ENCODE results near the gene TCF7L1.
"Not testable (repeated sequence)": the region's sequence is repeated elsewhere in the genome, so short reads cannot be mapped to it uniquely, and the experiment has no call there.

Gene TCF7L1

GRCh38 chr2:85314884-85315242 is 181.7 kb downstream of the TCF7L1 start:
- DNase-seq (ENCODE audit: low read depth in 1 of 2, low spot score in 1 of 2), result no peak

GRCh38 chr2:85315921-85316320 is 182.7 kb downstream of the TCF7L1 start:
- not testable (repeated sequence) for DNase-seq (ENCODE audit: low read depth in 1 of 2, low spot score in 1 of 2)

- DNase-seq (ENCODE audit: low read depth in 1 of 2, low spot score in 1 of 2), result no peak
These were observed 185.3 kb downstream of the TCF7L1 start for GRCh38 chr2:85318222-85319074.

- no peak for DNase-seq (ENCODE audit: low read depth in 1 of 2, low spot score in 1 of 2)
These were observed 186.6 kb downstream of the TCF7L1 start for GRCh38 chr2:85319796-85320195.

GRCh38 chr2:85323351-85323987 is 190.3 kb downstream of the TCF7L1 start:
- no peak for DNase-seq (ENCODE audit: low read depth in 1 of 2, low spot score in 1 of 2)

- DNase-seq (ENCODE audit: low read depth in 1 of 2, low spot score in 1 of 2), result not testable (repeated sequence)
These were observed 190.8 kb downstream of the TCF7L1 start for GRCh38 chr2:85323988-85324367.

GRCh38 chr2:85324639-85325465 is 191.7 kb downstream of the TCF7L1 start:
- DNase-seq (ENCODE audit: low read depth in 1 of 2, low spot score in 1 of 2), result no peak

- no peak for DNase-seq (ENCODE audit: low read depth in 1 of 2, low spot score in 1 of 2)
These were observed 192.2 kb downstream of the TCF7L1 start for GRCh38 chr2:85325466-85325811.

- DNase-seq (ENCODE audit: low read depth in 1 of 2, low spot score in 1 of 2), result peak in 1 of 2 donors; percentile 19
These were observed 193.4 kb downstream of the TCF7L1 start for GRCh38 chr2:85326406-85327159.

- peak; percentile 16 to 41 for DNase-seq (ENCODE audit: low read depth in 1 of 2, low spot score in 1 of 2)
These were observed 194.1 kb downstream of the TCF7L1 start for GRCh38 chr2:85327160-85327821.

GRCh38 chr2:85327822-85328617 is 194.8 kb downstream of the TCF7L1 start, which contains the start of gene TGOLN2:
TSS of gene TGOLN2 (minus strand) at chr2:85327989. CDS start at chr2:85327962, 27 bp downstream.
- peak; percentile 86 to 87 for DNase-seq (ENCODE audit: low read depth in 1 of 2, low spot score in 1 of 2)

- no peak for DNase-seq (ENCODE audit: low read depth in 1 of 2, low spot score in 1 of 2)
These were observed 196.0 kb downstream of the TCF7L1 start for GRCh38 chr2:85329181-85329651.

- not testable (repeated sequence) for DNase-seq (ENCODE audit: low read depth in 1 of 2, low spot score in 1 of 2)
These were observed 196.5 kb downstream of the TCF7L1 start for GRCh38 chr2:85329701-85330100.

GRCh38 chr2:85330839-85331636 is 197.8 kb downstream of the TCF7L1 start:
- DNase-seq (ENCODE audit: low read depth in 1 of 2, low spot score in 1 of 2), result no peak

GRCh38 chr2:85333877-85334276 is 200.7 kb downstream of the TCF7L1 start:
- DNase-seq (ENCODE audit: low read depth in 1 of 2, low spot score in 1 of 2), result not testable (repeated sequence)

GRCh38 chr2:85334928-85335327 is 201.7 kb downstream of the TCF7L1 start:
- no peak for DNase-seq (ENCODE audit: low read depth in 1 of 2, low spot score in 1 of 2)

GRCh38 chr2:85340034-85340892 is 207.1 kb downstream of the TCF7L1 start:
- DNase-seq (ENCODE audit: low read depth in 1 of 2, low spot score in 1 of 2), result no peak
